Prostate gland (tissue), 2 donors: Measurements from ENCODE around the gene PAPOLG.

Source experiments
- CTCF ChIP-seq, 4 experiments: fragments of 200-600 bp in 2 of 4; fragments of 450-650 bp in 2 of 4; sonication (generic) in 2 of 4; IDR thresholded peaks; 1 replicate in 3 of 4; 2 replicates in 1 of 4; pipeline ENCODE4 v1.5.1; 2016 to 2019; ENCODE audit warnings: antibody characterized with exemption in 4 of 4, mild to moderate bottlenecking in 2 of 4, moderate library complexity in 2 of 4
- POLR2A ChIP-seq: fragments of 450-650 bp; IDR thresholded peaks from one replicate; pipeline ENCODE4 v1.6.1; 2016; ENCODE audit warnings: antibody characterized with exemption, mild to moderate bottlenecking
- POLR2AphosphoS5 ChIP-seq: sonication (generic); formaldehyde crosslinking; IDR thresholded peaks from one replicate; pipeline ENCODE4 v1.6.1; 2017; ENCODE audit warnings: antibody characterized with exemption

GRCh38 chr2:60836491-60836890 is 80.4 kb downstream of the PAPOLG start:
- TF ChIP-seq CTCF (IDR thresholded peaks at IDR 0.05), result no peak
- TF ChIP-seq POLR2A, result no peak
- no peak for TF ChIP-seq POLR2AphosphoS5
